Body of pancreas (tissue), 4 donors: Measurements from ENCODE around the gene ATF6B.
A peak's percentile ranks its signal among the peaks of the same experiment; 100 is the strongest.

Source experiments
- POLR2A ChIP-seq, 3 donors: fragments of 450-650 bp; IDR thresholded peaks; one replicate each; pipeline ENCODE4 v1.6.1; 2016; ENCODE audit warnings: antibody characterized with exemption in 3 of 3, mild to moderate bottlenecking in 2 of 3
- TF ChIP-seq, protein P1 (sequence below), 7 experiments: fragments of 450-650 bp in 4 of 7; fragments of 200-600 bp in 3 of 7; sonication (generic) in 3 of 7; IDR thresholded peaks; one replicate each; pipeline ENCODE4 v1.5.1; 2016 to 2019; ENCODE audit warnings: antibody characterized with exemption in 7 of 7

DNA sequence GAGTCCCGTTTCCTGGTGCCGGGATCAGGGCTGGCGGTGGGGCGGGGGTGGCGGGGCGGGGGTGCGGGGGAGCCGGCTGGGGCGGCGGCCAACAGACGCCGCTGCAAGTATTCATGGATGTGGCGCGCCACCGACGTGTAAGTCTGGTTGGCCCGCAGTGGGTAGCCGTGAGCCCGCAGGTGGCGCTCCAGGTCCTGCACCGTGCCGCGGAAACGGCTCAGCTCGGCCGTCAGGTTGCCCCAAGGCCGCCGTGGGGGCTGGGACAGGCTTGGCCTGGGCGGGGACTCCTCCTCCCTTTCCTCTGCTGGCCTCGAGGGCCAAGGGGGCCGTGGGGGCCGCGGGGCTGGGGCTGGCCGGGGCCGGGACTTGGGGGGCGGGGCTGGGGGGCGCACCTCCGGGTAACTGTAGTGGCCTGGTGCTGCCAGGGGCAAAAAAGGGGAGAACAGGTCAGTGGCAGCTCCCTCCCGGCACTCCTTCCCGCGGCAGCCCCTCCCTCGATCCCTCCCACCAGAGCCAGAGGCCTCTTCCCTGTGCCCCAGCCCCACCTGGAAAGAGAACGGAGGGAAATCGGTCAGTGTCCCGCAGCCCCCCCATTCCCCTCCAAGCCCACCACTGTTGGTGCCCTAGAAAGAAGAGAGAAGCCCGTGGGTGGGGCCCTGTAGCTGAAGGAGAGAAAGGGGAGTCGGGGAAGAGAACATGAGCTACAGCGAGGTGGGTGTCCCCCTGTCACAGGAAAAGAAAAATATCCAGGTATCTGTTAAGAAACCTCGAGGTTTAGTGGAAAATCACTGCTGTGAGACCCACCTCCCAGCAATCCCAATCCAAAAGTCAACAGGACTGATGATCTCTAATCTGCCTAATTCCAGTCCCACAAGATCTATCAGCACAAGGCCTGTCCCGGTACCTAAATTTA, 40.2 kb downstream of the ATF6B start:
- TF ChIP-seq, protein P1, sequence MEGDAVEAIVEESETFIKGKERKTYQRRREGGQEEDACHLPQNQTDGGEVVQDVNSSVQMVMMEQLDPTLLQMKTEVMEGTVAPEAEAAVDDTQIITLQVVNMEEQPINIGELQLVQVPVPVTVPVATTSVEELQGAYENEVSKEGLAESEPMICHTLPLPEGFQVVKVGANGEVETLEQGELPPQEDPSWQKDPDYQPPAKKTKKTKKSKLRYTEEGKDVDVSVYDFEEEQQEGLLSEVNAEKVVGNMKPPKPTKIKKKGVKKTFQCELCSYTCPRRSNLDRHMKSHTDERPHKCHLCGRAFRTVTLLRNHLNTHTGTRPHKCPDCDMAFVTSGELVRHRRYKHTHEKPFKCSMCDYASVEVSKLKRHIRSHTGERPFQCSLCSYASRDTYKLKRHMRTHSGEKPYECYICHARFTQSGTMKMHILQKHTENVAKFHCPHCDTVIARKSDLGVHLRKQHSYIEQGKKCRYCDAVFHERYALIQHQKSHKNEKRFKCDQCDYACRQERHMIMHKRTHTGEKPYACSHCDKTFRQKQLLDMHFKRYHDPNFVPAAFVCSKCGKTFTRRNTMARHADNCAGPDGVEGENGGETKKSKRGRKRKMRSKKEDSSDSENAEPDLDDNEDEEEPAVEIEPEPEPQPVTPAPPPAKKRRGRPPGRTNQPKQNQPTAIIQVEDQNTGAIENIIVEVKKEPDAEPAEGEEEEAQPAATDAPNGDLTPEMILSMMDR (IDR thresholded peaks at IDR 0.05): peak; percentile 37 to 76 (median 48)
- no peak for TF ChIP-seq POLR2A (IDR thresholded peaks at IDR 0.05)
